ENCODE measurements around the gene SLMAP.
"Not testable (repeated sequence)": the region's sequence is repeated elsewhere in the genome, so short reads cannot be mapped to it uniquely, and the experiment has no call there.

The SLMAP gene

DNA sequence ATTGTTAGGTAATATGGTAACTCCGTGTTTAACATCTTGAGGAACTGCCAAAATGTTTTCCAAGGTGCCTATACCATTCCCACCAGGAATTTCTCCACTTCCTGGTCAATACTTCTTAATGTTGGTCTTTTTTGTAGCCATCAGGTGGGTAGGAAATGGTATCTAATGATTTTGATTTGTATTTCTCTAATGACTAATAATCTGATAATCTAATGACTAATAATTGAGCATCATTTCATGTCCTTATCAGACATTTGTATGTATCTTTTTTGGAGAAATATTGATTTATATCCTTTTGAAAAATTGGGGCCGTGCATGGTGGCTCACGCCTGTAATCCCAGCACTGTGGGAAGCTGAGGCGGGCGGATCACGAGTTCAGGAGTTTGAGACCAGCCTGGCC is 38.8 kb downstream of the SLMAP start:
- no peak for DNase-seq (ENCODE audit: low spot score)

DNA sequence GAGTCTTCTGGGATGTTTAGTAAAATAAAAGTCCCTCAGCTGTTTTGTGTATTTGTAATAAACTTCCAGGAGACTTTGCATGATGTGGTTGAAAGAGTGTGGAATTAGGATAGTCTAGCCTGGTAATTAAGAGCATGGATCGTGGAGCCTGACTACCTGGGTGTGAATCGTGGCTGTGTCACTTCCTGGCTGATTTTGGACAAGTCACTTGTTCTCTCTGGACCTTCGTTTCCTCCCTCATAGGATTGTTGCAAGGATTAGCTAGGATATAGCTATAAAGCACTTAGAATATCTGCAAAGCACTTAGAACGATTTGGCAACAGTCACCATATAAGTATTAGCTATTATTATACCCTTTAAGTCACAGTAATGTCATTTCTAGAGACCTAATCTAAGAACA is 40.2 kb downstream of the SLMAP start:
- peak; percentile 66 for DNase-seq (ENCODE audit: low spot score)

DNA sequence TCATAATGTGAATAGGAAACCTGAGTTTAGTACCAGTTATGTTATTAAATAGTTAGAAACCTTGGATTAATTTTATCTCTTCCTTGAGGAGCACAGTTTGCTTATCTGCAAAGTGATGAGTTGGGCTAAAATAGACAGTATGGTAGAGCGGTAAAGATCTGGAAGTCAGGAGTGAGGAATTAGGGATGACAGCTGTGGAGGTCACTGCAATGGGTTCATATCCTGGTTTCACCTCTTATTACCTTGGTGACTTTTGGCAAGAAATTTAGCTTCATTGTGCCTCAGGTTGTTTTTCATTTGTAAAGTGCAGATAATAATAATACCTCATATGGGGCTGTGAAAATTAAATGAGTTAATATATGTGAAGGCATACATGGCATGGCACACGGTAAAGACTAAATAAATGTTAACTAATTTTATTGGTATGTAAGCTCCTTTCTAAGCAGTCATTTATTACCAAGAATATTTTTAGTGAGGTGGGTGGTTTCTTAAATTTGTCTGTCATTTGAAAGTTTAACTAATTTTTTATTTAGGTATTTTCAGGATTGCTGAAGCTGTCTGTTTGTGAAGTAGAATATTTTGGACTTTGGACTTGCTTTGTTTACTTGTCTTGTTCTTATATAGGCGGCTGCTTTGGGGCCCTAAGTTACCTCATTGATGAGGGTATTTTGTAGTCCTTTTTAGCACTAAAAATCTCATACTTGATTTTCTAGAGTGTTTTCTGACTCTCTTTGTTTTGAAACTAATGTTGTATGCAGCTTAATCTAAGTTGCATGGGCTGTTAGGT is 41.8 kb downstream of the SLMAP start:
- DNase-seq (ENCODE audit: low spot score) = no peak

DNA sequence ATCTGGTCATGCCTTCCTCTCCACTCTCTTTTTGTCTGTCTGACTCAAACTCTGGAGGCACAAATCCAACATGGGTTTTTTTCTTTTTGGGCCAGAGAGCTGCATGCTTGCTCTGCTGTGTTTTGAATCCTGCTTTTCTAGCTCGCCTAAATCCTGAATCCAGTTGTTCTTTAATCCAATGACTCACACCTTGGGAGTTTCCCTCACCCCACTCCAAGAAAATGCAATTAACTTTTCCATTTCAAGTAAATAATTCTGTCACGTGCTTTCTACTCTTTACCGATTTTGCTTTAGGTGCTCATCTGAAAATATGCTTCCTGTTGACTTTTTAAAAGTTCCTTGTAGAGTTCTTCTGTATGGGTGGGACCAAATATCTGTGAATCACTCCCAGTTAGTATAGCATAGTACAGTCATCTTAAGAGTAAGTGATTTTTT is 47.6 kb downstream of the SLMAP start:
- DNase-seq (ENCODE audit: low spot score) = peak; percentile 98

DNA sequence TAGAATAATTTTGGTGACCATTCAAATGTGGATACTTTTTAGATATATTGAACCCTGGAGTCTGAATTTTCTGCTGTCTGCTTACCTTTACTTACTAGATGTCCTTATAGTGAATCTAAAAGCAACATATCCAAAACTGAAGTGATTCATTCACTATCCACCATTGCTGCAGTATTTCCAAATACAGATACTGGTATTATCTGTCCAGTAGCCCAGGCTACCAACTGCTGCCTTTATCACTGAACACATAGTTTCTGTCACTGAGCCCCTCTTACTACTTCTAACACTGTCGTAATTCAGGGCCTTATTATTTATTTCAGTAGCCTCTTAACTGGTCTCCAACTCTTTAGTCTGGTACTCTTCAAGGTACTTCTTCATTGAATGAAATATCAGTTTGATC is 49.2 kb downstream of the SLMAP start:
- DNase-seq (ENCODE audit: low spot score) = no peak

DNA sequence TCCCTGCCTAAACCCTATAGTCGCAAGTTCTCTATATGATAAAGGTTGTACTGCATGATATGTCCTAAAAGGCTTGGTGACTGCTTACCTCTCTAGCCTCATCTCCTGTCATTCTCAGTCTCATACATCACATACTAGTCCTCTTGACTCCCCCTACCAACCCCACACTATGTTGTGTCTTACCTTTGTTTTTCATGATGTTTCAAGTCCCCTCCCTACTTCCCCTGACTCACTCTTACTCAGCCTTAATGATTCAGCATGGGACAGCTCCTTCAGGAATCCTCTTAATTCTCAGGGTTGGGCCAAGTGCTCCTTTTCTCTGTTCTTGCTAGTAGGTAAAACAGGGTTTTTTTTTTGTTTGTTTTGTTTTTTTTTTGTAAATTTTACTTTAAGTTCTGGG is 49.6 kb downstream of the SLMAP start:
- peak; percentile 94 for DNase-seq (ENCODE audit: low spot score)

DNA sequence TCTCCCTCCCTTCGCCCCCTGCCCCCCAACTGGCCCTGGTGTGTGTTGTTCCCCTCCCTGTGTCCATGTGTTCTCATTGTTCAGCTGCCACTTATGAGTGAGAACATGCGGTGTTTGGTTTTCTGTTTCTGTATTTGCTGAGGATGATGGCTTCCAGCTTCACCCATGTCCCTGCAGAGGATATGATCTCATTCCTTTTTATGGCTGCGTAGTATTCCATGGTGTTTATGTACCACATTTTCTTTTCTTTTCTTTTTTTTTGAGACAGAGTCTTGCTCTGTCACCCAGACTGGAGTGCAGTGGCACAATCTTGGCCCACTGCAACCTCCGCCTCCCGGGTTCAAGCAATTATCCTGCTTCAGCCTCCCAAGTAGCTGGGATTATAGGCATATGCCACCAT is 50.1 kb downstream of the SLMAP start:
- DNase-seq (ENCODE audit: low spot score) = not testable (repeated sequence)

DNA sequence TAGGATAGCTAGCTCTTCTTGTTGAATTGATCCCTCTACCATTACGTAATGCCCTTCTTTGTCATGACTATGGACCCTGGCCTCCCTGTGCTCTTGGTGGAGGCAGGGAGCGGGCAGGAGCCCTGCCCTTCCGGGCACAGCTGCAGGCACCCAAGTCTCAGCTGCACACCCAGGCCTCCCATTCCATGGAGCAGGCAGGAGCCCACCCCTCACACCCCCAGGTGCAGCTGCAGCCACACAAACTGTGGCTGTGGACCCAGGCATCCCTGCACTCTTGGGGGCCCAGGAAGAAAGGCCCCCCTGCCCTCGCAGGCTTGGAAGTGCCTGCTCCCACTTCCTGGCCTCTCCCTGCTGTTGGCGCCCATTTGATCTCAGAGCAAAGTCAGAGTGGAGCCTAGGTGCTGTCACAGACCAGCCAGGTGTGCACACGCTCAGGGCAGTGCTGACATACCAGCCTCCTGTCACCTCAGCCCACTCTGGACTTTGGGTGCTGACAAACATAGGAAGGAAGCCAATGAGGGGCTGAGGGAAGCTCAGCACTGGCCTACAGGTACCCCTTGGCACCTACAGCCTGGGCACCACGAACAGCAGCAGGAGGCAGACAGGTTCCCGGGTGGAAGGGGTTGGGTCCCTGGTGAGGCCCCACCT is 53.0 kb downstream of the SLMAP start:
- no peak for DNase-seq (ENCODE audit: low spot score)

DNA sequence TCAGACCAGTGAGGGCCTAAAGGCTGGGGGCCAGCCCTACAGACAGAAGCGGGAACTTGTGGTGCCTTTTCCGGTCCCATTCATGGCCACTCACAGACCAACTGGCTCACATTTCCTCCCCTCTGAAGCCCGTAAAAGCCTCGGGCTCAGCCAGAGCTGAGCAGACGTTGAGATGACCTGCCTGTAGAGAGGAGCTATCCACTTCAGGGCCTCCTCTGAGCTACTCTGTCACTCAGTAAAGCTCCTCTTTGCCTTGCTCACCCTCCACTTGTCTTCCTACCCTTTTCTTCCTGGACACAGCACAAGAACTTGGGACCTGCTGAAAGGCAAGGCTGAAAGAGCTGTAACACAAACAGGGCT is 53.5 kb downstream of the SLMAP start:
- DNase-seq (ENCODE audit: low spot score) = no peak

DNA sequence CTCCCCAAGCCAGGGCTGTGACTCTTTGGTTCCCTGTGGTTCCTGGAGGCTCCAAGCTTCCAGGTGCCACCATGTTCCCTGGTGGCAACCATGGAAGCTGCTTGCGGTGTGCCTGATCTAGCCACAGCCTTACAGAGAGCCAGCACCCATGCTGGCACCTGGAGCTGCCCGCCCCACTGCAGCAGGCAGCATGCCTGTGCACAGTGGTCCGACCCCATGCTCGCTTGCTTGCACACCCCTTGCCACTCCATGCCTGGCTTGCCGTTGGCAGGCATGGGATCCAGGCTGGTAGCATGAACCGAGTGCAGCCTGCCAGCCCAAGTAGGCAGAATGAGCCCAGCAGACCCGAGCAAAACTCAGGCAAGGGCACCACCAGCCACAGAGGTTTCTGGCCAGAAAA is 53.9 kb downstream of the SLMAP start:
- no peak for DNase-seq (ENCODE audit: low spot score)

DNA sequence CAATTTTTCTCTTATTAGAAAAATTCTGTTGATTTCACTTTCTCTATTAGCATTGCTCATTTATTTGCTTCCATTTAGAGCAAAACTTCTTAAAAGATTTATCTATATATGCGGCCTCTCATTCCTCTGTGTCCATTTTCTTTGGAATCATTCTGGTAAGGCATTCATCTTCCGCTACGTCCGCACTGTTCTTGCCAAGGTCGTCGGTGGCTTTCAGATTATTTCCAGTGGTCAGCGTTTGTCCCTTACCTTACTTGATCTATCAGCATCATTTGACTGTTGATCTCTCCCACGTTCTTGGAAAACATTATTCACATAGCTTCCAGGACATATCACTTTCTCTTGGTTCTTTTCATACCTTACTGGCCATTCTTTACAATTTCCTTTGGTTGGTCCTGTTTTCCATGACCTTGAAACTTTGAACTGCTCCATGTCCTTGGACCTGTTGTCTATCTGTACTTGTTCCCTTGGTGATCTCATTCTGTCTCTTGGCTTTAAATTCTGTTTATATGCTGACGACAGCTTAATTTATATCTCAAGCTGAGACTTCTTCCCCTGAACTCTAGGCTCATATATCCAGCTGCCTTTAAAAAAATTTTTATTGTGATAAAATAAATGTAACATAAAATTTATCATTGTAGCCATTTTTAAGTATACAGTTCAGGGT is 54.5 kb downstream of the SLMAP start:
- DNase-seq (ENCODE audit: low spot score) = no peak

DNA sequence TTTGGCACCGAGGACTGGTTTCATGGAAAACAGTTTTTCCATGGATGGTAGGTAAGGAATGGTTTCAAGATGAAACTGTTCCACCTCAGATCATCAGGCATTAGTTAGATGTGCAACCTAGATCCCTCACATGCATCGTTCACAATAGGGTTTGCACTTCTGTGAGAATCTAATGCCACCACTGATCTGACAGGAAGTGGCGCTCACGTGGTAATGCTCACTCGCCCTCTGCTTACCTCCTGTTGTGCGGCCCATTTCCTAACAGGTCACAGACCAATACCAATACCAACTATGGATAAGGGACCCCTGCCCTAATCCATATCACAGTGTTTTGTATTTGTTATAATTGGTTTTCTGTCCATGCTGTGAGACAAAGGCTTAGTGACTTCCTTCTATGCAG is 58.9 kb downstream of the SLMAP start:
- DNase-seq (ENCODE audit: low spot score) = no peak

DNA sequence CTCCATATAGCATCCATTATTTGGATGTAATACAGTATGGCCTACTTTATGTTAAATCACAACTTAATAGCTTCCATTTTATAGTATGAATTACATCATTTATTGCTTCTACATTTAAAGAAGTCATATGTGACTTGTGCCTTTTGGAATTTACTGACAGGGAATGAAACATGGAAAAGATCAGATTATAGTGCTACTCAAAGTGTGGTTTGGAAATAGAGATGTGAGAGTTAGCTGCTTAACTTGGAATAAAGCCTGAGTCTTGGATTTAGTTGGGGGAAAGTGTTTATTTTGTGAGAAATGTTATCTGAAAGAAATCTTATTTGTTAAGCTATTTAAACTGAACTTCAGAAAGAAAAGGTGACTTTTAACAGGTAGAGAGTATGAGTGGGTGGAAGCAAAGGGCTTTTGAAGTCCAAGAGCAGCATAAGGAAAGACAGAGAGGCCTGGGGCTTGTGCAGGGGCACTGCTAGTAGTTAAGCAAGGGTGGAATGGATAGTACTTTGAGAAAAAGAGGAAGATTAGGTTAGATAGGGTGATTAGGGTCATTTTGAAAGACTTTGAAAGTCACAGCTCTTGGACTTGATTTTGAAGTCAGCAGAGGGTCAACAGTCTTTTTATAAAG is 60.5 kb downstream of the SLMAP start:
- no peak for DNase-seq (ENCODE audit: low spot score)

DNA sequence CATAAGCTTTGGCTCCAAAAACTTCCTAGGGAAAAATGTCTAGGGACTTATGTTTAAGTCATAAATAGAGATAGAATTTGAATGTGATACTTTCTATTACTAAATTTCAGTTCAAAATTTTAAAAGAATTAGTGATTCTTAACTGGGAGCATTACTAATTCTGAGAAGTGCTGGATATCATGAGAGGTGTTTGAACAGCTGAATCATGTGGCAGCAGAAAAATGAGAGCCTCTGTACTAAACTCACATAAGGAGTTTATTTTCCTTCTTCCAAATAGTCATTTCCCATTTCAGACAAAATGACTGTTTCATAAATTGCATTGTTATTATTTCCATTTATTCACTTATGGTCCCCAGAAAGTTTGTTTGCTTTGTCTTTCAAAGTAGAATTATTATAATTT is 62.7 kb downstream of the SLMAP start:
- DNase-seq (ENCODE audit: low spot score) = no peak

DNA sequence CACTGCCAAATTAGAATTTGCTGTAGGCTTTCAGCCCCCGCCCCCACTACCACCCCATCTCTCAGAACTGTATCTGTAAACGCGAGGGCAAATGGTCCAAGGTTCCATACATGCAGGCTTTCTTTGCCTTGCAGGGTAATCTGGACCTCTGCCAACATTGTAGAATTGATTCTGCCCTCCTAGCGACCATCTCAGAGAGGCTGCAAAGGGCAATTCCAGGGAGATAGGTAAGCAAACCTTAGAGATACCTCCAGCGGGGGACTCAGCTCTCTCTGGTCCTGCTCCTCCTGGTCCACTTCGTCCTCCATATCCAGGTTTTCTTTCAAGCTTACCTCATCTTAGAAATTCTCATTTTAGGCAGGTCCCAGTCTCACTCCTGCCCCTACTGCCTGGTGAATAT is 64.4 kb downstream of the SLMAP start:
- no peak for DNase-seq (ENCODE audit: low spot score)

DNA sequence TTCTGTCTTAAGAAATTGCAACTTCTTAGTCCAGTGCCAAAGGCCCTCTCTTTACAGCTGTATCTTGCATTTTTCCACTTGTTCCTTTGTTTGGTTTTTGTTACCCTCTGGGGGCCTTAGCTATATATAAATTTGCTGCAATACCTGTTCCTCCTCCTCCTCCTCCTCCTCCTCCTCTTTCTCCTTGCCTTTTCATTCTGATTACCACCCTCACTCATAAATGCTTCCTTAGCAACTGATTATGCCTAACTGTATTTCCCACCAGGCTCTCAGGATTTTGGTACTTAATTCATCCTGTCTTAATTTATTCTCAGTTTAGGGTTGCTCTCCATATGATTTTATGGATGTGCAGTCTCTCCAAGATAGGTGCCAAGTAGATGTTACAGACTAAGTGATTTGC is 65.7 kb downstream of the SLMAP start:
- DNase-seq (ENCODE audit: low spot score) = no peak

DNA sequence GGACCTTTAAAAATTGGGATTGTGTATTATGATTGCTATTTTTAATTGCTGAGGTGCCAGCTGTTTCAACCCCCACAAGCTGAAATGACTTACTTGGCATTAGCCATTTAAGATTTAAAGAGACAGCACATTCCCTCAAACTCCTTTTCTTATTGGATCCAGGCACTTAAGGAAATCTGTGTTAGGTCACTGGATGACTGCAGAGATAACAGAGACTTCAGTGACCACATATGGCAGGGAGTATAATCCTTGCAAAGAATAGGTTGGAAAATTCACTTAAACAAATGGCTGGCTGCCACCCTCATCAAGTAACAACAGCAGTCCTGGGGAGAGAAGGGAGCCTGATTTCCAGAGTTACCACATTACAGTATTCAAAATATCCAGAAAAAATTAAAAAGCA is 66.6 kb downstream of the SLMAP start:
- DNase-seq (ENCODE audit: low spot score) = no peak

DNA sequence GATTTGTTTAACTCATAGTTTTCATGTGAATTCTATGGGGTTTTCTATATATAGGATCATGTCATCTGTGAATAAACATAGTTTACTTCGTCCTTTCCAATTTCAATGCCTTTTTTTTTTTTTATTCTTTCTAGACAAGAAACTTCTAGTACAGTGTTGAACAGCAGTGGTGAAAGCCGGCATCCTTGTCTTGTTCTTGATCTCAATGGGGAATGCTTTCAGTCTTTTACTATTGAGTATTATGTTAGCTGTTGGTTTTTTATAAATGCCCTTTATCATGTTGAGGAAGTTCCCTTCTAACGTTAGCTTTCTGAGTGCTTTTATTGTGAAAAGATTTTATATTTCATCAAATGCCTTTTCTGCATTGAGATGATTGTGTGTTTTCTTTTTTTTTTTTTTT is 69.0 kb downstream of the SLMAP start:
- no peak for DNase-seq (ENCODE audit: low spot score)

DNA sequence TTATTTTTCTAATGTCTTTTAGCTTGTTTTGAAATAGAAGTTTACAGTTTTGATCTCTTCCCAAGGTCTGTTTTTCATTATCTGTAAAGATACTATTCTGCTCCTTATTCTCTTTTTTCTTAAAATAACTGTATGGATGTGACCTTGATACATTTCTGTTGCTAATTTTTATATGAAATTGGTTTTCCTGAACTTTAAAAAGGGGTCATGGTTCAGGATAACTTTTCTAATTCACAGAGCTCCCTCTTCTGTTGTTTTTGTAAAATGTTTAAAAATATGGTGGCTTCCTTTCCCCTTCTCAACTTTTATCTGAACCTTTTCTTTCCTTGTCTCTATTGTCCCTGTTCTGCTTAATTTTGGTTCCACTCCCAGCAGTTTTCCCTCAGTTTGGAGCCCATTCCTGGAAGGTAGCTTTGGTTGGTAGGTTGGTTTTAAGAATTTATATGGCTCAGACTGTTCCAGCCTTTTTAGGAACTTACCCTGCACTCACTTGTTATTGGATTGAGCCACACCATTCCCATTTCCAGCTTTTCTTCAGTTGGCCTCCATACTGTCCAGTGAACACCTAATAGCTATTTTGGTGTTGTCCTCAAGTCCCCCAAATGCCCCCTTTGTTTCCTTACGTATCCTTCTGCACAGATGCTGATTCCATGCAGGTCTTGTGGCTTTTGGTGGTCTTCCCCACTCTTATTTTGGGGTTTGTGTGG is 70.3 kb downstream of the SLMAP start:
- no peak for DNase-seq (ENCODE audit: low spot score)

DNA sequence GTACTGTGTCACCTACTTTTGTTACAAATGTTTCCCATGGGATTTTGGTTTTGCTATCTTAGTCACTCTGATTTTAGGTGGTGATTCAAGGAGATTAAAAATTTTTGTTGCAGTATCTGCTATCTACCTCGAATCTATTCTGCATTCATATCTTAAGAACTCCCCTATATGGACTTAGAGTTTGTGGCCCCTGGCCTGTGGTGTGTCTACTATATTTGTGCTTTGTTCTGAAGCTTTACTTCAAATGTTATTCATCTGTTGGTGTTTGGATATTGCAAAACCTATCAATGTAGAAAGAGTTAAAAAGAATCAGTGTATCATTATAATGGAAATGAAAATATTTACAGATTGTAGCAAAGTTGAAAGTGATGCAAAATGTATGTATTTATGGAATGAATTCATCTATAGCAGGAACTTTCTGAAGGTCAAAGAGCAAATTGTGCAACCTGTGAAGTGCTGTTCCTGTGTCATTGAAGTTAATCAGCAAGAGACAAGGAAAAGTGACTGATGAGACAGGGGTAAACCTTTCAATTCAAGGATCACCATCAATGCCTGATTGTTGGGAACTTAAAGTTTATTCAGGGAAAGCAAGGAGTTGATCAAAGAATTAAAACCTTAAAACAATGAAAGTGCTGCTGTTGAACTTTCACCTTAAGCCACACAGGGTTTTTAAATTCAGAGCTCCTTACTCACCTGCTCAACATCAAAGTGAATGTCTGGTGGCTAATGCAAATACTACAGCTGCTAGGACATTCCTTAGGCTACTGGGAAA is 71.0 kb downstream of the SLMAP start:
- peak; percentile 53 for DNase-seq (ENCODE audit: low spot score)

DNA sequence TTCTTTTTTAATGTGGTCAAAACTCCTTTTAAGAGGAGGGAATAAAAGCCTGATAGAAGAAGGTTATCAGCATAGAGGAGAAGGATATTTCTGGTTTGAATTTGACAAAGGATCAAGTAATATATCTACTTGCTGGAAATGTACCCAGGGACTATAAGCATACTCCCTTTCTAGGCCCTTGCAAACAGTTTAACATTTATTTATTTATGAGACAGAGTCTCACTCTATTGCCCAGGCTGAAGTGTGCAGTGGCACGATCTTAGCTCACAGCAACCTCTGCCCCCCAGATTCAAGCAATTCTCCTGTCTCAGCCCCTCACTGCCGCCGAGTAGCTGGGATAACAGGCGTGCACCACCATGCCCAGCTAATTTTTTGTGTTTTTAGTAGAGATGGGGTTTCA is 71.6 kb downstream of the SLMAP start:
- no peak for DNase-seq (ENCODE audit: low spot score)

DNA sequence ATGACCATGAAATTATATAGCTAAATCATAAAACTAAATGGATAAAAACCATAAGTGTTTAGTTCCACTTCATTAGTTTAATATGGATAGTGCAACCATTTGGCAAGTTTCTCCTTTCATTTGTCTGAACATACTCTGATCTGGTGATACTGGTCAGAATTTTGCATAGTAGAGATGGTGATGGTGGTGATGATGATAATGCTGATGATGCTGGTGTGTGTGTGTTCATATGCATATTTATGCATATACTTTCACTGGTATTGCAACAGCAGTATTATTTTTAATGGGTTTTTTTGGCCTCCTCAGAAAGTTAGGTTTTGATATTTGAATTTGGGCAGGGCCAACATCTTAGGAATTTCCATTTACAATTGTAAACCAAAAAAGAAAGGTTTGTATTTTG is 76.4 kb downstream of the SLMAP start:
- DNase-seq (ENCODE audit: low spot score) = no peak

Data from kidney tubule cell (primary cell).